Activated T-cell treated with anti-CD3 and anti-CD28 coated beads, Interleukin-2, amount 50 U/mL, for 48 hours (primary cell): ENCODE measurements around the gene ZFYVE28.
"Not testable (repeated sequence)": the region's sequence is repeated elsewhere in the genome, so short reads cannot be mapped to it uniquely, and the experiment has no call there.

Experiments used
- DNase-seq, 2 experiments: peaks; one replicate each; pipeline ENCODE4 v3.0.0-alpha.2; 2020

The ZFYVE28 gene

GRCh38 chr4:2417765-2418649 is at the start of gene ZFYVE28:
Gene ZFYVE28 (minus strand): TSS chr4:2418645. CDS start chr4:2418323, 322 bp downstream.
- peak; percentile 49 to 53 for DNase-seq

DNA sequence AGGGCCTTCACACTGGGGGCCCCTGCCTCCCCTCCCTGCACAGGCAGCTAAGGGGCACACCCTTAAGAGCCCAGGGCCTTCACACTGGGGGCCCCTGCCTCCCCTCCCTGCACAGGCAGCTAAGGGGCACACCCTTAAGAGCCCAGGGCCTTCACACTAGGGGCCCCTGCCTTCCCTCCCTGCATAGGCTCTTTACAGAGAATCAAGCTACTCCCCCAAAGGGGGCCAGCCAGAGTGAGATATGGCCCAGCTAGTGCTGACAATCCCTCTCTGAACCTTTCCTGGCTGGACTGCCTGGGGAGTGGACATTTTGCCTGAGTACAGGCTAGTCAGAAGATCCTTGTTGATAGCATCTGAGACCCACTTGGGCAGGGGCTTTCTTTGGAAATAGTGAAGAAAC is 47.1 kb upstream of the ZFYVE28 start:
- not testable (repeated sequence) for DNase-seq

DNA sequence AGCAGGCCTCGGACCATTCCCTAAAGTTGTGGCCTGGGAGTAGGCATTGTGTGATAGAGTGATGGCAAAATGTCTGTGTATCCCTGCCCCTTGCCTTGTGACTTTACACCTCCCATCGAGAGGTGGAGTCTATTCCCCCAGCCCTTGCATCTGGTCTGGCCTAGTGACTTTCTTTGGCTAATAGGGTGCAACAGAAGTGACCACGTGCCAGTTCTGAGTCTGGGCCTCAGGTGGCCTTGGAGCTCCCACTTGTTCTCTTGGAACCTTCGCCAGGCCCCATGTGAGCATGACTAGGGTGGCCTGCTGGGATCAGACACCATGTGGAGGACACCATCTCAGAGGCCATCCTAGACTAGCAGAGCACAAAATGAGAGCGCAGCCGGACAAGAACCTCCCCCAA is 46.6 kb upstream of the ZFYVE28 start:
- no peak for DNase-seq

DNA sequence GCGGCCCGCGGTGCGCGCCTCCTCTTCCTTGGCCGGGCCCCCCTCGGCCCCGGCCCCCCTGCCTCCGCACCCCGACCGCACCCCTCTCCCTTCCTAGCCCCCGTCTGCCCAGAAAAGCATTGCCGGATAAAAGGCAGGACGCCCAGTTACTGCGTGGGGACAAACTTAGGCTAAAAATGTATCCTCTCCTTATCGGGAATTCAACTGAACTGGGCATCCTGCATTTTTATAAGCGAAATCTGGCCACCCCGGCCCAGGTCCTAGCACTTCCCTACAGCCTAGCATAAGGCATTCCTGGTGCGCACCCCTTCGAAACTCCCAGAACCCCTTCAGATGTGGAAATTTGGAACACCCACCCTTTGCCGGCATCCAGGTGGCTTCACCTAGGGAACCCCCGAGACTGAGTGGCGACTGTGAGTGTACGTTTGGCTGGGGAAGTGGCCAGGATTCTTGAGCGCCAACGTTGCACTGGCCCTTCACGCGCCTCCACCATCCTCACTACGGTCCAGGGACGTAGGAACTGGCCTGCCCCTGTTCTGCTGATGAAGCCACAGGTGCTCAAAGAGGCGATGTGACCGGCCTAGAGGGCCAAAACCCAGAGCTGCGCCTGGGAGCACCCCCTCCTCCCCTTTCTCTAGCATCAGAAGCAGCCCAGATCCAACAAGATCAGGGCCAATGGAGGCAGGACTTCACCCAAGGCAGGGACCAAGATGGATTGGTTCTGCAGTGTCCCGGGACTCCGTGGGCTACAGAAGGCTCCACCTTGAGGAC is 44.7 kb upstream of the ZFYVE28 start:
- DNase-seq, result no peak

DNA sequence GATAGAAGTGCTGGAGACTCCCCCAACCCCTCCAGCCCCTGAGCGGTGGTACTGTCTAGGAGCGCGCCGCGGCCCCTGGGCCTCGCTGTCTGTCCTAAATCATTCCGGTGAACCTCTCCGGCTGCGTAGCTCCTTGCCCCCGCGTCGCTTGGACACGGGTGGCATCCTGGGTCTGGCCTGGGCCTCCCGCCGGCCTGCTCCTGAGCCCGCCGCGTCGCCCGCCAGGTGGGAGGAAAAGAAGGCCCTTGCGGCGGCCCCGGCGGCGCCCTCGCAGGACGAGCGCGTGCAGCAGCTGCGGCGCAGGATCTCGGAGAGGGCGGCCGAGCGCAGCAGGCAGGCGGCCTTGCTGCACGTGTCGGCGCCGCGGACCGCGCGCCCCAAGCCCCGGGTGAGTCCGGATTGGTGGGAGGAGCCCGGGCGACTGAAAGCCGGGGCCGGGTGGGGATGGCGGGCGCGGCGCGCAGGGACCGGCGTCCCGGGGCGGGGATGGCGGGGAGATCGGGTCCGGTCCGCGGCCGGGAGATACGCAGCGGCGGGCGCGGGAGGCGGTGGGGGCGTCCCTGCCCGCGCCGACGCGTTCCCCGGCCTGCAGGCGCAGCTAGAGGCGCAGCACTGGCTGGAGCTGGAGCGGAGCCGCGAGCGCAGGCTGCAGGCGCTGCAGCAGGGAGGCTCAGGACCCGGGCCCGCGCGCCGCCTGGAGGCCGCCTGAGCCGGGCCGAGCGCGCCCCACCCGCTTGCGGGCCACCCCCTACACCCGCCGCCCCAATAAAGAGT is 44.0 kb upstream of the ZFYVE28 start:
- peak; percentile 67 to 79 for DNase-seq

GRCh38 chr4:2461246-2461960 is 43.0 kb upstream of the ZFYVE28 start:
- DNase-seq, result no peak

DNA sequence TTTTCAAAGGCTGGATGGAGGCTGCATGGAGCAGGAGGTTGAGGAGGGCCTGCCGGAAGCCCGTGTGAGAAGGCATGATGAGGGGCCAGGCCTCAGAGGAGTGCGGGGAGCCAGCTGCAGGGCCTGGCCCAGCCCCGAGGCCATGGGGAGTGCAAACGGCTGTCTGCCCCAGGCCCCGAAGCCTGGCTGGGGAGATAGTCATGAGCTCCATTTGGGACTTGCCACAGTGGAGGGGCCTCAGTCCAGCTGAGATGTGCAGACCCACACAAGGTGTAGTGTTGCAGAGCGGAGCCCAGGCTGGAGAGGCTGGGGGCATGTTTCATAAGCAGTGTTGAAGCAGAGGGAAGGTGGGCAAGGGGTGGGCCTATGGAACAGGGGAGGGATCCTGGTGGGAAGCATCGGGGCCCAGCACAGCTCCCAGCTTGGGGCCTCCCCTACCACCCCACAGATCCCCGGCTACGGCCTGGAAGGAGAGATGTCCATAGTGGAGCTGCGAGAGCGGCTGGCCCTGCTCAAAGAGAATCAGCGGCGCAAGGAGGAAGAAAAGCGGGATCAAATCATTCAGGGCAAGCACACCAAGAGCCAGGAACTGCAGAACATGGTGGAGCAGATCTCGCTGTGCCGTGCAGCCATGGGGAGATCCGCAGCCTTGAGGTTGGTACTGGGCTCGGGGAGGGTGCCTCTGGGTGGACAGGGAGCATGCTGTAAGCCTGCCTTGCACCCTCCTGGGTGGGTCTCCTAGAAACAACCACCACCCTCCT is 41.3 kb upstream of the ZFYVE28 start:
- no peak for DNase-seq

GRCh38 chr4:2458546-2459491 is 40.4 kb upstream of the ZFYVE28 start:
- DNase-seq, result no peak

DNA sequence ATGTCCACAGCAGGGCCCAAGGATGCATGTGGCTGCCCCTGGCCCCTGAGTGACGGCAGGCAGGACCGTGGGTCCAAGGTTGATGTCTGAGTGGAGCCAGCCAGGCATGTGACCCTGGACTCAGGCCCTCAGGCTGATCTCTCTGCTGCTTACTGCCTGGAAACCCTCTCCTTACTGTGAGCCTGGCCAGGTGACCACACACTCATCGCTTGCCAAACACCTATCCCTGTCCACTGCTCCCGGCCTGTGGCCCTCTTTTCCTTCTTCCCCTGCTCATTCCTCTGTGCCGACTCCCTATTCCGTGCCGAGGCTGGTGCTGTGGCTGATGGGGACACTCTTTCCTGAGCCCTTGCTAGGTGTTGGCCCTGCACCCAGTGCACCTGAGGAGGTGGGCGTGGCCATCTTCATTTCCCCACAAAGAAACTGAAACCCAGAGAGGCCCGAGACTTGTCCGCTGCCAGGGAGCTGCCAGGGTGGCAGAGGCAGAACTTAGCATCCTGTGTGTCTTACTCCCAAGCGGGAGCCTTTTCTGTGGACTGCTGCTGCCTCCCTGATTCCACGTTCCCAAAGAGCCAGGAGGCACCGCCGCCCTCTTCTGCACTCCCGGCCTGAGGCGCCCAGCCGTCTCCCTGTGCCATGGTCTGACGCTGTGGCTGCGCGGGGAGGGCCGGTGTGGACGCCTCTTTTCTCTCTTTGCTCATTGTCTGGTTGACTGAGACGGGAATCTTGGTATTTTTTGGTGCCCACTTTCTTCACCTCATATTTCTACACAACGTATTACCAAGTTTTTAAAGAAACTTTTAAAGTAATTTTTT is 39.2 kb upstream of the ZFYVE28 start:
- no peak for DNase-seq

GRCh38 chr4:2451821-2452785 is 33.7 kb upstream of the ZFYVE28 start:
- DNase-seq, result no peak

- DNase-seq, result no peak
These were observed 32.6 kb upstream of the ZFYVE28 start for GRCh38 chr4:2451036-2451520.

- no peak for DNase-seq
These were observed 32.1 kb upstream of the ZFYVE28 start for GRCh38 chr4:2450394-2451035.

- DNase-seq, result no peak
These were observed 31.3 kb upstream of the ZFYVE28 start for GRCh38 chr4:2449511-2450392.

- no peak for DNase-seq
These were observed 30.6 kb upstream of the ZFYVE28 start for GRCh38 chr4:2449051-2449450.

GRCh38 chr4:2448589-2448988 is 30.1 kb upstream of the ZFYVE28 start:
- no peak for DNase-seq
